HG03342 (cell line): ENCODE measurements around the gene TNFRSF1A.

Source experiments
- ATAC-seq: cut with Tn5 transposase; IDR thresholded peaks from one replicate; pipeline ENCODE4 v1.9.1; 2021; ENCODE audit warnings: mild to moderate bottlenecking, moderate library complexity; ENCODE audit not compliant: unreplicated experiment

Gene TNFRSF1A

GRCh38 chr12:6279631-6280030, 62.2 kb downstream of the TNFRSF1A start:
- ATAC-seq, result no peak

- ATAC-seq, result no peak
These were observed 62.6 kb downstream of the TNFRSF1A start for GRCh38 chr12:6279256-6279628.
